GM23248 (cell line): ENCODE data around the gene PPID. TPM values are rescaled to one million over a fixed set of nuclear protein-coding genes. Genes with fewer than 3 reads are reported as not detected.

ENCODE experiments used
- DNase-seq: peaks from one replicate; pipeline ENCODE4 v3.0.0-alpha.2; 2015
- H2AFZ ChIP-seq: fragments of 200-600 bp; sonication (generic); 2 replicates; pipeline ENCODE4 v1.6.1; 2016; ENCODE audit warnings: antibody characterized with exemption
- H3F3A ChIP-seq: fragments of 200-600 bp; sonication (generic); 2 replicates; pipeline ENCODE4 v1.6.1; 2016; ENCODE audit warnings: mild to moderate bottlenecking, antibody characterized with exemption, mixed run types; ENCODE audit not compliant: insufficient read depth
- H3K27ac ChIP-seq: fragments of 200-600 bp; sonication (generic); 2 replicates; pipeline ENCODE4 v1.5.1; 2016; ENCODE audit warnings: mild to moderate bottlenecking
- H3K27me3 ChIP-seq: fragments of 200-600 bp; sonication (generic); replicated peaks from 2 replicates; pipeline ENCODE4 v1.6.1; 2016; ENCODE audit warnings: mild to moderate bottlenecking; ENCODE audit not compliant: insufficient read depth
- H3K36me3 ChIP-seq: fragments of 200-600 bp; sonication (generic); 2 replicates; pipeline ENCODE4 v1.6.1; 2016; ENCODE audit warnings: low read depth, mild to moderate bottlenecking
- H3K4me1 ChIP-seq: fragments of 200-600 bp; sonication (generic); 2 replicates; pipeline ENCODE4 v1.6.1; 2016; ENCODE audit warnings: mild to moderate bottlenecking; ENCODE audit not compliant: insufficient read depth
- H3K4me2 ChIP-seq: fragments of 200-600 bp; sonication (generic); one replicate; pipeline ENCODE4 v1.6.1; 2016; ENCODE audit warnings: mild to moderate bottlenecking; ENCODE audit not compliant: unreplicated experiment
- H3K4me3 ChIP-seq: fragments of 200-600 bp; sonication (generic); 2 replicates; pipeline ENCODE4 v1.5.1; 2016; ENCODE audit warnings: mild to moderate bottlenecking
- H3K79me2 ChIP-seq: fragments of 200-600 bp; sonication (generic); 2 replicates; pipeline ENCODE4 v1.6.1; 2016; ENCODE audit warnings: mild to moderate bottlenecking; ENCODE audit not compliant: insufficient read depth
- H3K9ac ChIP-seq: fragments of 200-600 bp; sonication (generic); 2 replicates; pipeline ENCODE4 v1.6.1; 2016; ENCODE audit warnings: mild to moderate bottlenecking
- H3K9me2 ChIP-seq: fragments of 200-600 bp; sonication (generic); 2 replicates; pipeline ENCODE4 v1.6.1; 2016; ENCODE audit warnings: mixed run types, mild to moderate bottlenecking, moderate library complexity; ENCODE audit not compliant: insufficient read depth
- H3K9me3 ChIP-seq: fragments of 200-600 bp; sonication (generic); one replicate; pipeline ENCODE4 v1.6.1; 2017; ENCODE audit warnings: low read depth
- H4K20me1 ChIP-seq: fragments of 200-600 bp; sonication (generic); 2 replicates; pipeline ENCODE4 v1.6.0; 2016; ENCODE audit not compliant: insufficient read depth
- EZH2 ChIP-seq: fragments of 200-600 bp; sonication (generic); IDR thresholded peaks from 2 replicates; pipeline ENCODE4 v1.6.1; 2018; ENCODE audit warnings: antibody characterized with exemption, mild to moderate bottlenecking; ENCODE audit not compliant: insufficient read depth, poor library complexity, severe bottlenecking
- EZH2phosphoT487 ChIP-seq: fragments of 200-600 bp; sonication (generic); IDR thresholded peaks from 2 replicates; pipeline ENCODE4 v1.6.1; 2018; ENCODE audit warnings: antibody characterized with exemption, moderate library complexity, mild to moderate bottlenecking, low read depth; ENCODE audit not compliant: insufficient read depth
- WGBS, 2 experiments: methylation state at CpG; one replicate each; pipeline ENCODE4 v1.1.6; 2015 to 2017; ENCODE audit warnings: low lambda C conversion rate in 2 of 2, low coverage in 1 of 2; ENCODE audit errors: missing lambda C conversion rate in 2 of 2; 5-methylcytosine and 5-hydroxymethylcytosine counted together
- in situ Hi-C: fragments of 300-500 bp; cut with MboI; formaldehyde crosslinking; loops from 2 replicates; pipeline ENCODE4 v1.15.0; 2020
- polyA plus RNA-seq: library from polyadenylated mRNA; unstranded; fragments of >200 nt; fragmentation: Nextera tagmentation; extraction: Ambion mirVana; gene quantifications from 2 replicates; pipeline ENCODE4 v1.2.1, GENCODE V29; 2016
- total RNA-seq: library from RNA; depleted of rRNA; stranded (reverse); fragments of >200 nt; shearing (Covaris generic); gene quantifications from 2 replicates; pipeline ENCODE4 v1.2.3, GENCODE V29; 2014

PPID gene
- total and polyA plus RNA-seq, 2 experiments from 2014 or later = 29.1 to 37.0 TPM

DNA sequence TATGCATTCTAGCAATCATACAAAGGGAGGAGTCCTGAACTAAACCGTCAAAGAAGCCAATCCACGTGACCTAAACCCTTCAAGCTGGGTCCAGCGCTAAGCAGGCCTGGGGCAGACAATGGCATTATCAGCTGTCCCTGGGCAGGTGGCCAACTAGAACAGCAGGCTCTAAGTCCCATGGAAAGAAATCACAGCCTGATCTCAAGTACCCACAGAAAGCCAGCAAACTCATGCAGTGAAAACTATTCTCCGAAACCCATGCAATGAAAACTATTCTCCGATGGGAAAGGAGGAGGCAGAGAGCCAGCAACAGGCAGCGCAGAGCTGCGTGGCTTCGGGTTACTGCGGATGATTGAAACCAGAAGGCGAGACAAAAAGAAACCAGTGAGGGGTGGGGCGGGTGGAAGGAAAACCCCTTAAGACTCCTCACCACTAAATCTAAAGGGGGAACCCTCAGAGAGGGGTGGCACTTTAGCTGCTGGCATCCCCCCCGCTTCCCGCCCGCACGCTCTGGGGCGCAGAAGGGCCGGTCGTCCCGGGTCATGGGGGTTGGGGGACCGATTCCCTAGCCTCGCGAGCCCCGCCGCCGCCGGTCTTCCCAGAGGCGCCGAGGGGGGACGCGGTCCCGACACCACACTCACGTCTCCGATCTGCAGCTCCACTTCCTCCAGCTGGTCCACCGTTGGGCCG, 52.1 kb downstream of the PPID start:
- Histone ChIP-seq H3K79me2 (peaks cover 71% of the 10 kb centered on the region), H3K4me2 (peak overlapping the region; percentile 93), H3K27ac (peak overlapping the region; percentile 84), H4K20me1 (no peaks in the 10 kb centered on the region), H3K27me3 (no peaks in the 10 kb centered on the region), H3K9me2 (no peaks in the 10 kb centered on the region), H3K36me3 (no peaks in the 10 kb centered on the region), H3K9ac (peak overlapping the region; percentile 90), H3K4me3 (peak overlapping the region; percentile 92), H3K4me1 (peaks cover 12% of the 10 kb centered on the region), H3F3A (peaks cover 28% of the 10 kb centered on the region), H3K9me3 (no peaks in the 10 kb centered on the region), H2AFZ (peak overlapping the region; percentile 97)
- in situ Hi-C loops = no loop called here
- WGBS, 2 experiments = 0 to 1% methylated on average over 35 of the region's 35 CpGs
- DNase-seq = peak; percentile 88
- no peak for TF ChIP-seq EZH2
- TF ChIP-seq EZH2phosphoT487 = no peak

DNA sequence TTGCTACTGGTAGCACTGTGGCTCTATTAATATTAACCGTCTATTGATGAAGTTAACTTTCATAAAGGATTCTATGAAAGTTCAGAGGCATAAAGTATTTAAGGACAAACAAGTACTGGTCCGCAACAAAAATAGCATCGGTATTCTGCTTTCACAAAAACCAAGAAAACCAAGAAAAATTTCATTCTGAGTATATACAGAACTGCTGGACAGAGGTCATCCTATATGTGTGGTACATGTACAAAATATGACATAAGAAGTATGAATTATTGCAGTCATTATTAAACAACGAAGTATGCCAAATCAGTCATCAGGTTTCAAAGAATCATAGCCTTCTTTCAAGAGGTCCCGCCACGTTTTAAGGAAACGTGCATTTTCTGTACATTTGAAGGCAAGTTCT, 53.9 kb downstream of the PPID start:
- no peak overlapping the region for H3K27ac ChIP-seq
- no peaks in the 10 kb centered on the region for H3K9me2 ChIP-seq
- H3K9me3 ChIP-seq = no peaks in the 10 kb centered on the region
- no peak overlapping the region for H3K4me3 ChIP-seq
- H4K20me1 ChIP-seq = no peaks in the 10 kb centered on the region
- 82 to 84% methylated on average over 7 of the region's 7 CpGs for WGBS, 2 experiments
- H3K9ac ChIP-seq = no peak overlapping the region
- in situ Hi-C loops = no loop called here
- DNase-seq = no peak
- H3K4me2 ChIP-seq = no peak overlapping the region
- H3K79me2 ChIP-seq = peaks cover 59% of the 10 kb centered on the region
- TF ChIP-seq EZH2 (no peak), EZH2phosphoT487 (no peak)
- H3K36me3 ChIP-seq = no peaks in the 10 kb centered on the region
- H3F3A ChIP-seq = peaks cover 28% of the 10 kb centered on the region
- H3K27me3 ChIP-seq = no peaks in the 10 kb centered on the region
- H3K4me1 ChIP-seq = peaks cover 12% of the 10 kb centered on the region
- H2AFZ ChIP-seq = no peak overlapping the region

DNA sequence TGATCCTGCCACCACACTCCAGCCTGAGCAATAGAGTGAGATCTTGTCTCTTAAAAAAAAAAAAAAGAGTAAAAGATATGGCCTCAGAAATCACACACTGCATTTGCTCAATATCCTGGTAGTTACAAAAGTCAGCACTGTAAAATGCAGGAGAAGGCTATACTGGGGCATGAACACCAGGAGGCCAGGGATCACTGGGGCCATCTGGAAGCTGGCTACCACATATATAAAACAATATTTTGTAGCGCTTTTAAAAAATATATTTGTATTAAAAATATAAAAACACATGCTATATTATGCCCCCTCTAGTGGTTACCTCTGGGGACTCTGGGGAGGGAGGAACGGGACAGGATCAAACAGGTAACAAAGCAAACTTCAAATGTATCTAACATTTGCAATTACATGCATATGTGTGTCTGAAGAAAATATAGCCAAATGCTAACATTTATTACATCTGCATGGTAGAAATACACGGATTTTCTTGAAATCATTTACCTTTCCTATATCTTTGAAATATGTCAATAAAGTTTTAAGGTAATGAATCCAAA, 55.5 kb downstream of the PPID start:
- Histone ChIP-seq H3K9ac (no peak overlapping the region), H3K36me3 (no peaks in the 10 kb centered on the region), H3K79me2 (peaks cover 43% of the 10 kb centered on the region), H2AFZ (0 out of 2 replicates have a peak overlapping the region, but pooled peaks have one; percentile 36), H3K27ac (no peak overlapping the region), H3K9me3 (no peaks in the 10 kb centered on the region), H3K4me3 (no peak overlapping the region), H3K4me2 (no peak overlapping the region), H3F3A (peaks cover 25% of the 10 kb centered on the region), H3K9me2 (no peaks in the 10 kb centered on the region), H3K27me3 (no peaks in the 10 kb centered on the region), H4K20me1 (no peaks in the 10 kb centered on the region), H3K4me1 (peaks cover 8% of the 10 kb centered on the region)
- WGBS, 2 experiments = 88 to 97% methylated on average over 3 of the region's 3 CpGs
- DNase-seq = peak; percentile 66
- TF ChIP-seq EZH2 = no peak
- no peak for TF ChIP-seq EZH2phosphoT487
- in situ Hi-C loops = no loop called here

DNA sequence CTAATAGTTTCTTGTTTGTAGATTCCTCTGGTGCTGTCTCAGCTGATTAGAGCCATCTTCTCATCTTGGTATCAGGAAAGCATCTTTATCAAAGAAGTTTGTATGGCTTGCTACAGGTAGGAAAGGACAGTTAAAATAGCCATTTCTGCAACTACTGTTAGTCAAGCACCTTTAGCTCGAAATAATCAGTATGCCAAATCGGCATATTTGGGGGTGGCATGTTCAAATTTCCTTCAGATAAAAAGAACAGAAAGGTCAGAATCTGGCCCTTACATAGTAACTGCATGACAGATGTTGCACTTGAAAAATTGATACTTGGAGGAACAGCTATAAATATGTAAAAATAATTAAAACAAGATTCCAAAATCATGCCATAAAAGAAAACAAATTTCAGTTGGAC, 56.3 kb downstream of the PPID start:
- no peaks in the 10 kb centered on the region for H3K9me3 ChIP-seq
- H3K9me2 ChIP-seq = no peaks in the 10 kb centered on the region
- WGBS, 2 experiments = 31 to 32% methylated on average over 2 of the region's 2 CpGs
- H3K4me2 ChIP-seq = no peak overlapping the region
- peaks cover 42% of the 10 kb centered on the region for H3K79me2 ChIP-seq
- in situ Hi-C loops = no loop called here
- H3K4me1 ChIP-seq = peaks cover 8% of the 10 kb centered on the region
- no peak for TF ChIP-seq EZH2
- TF ChIP-seq EZH2phosphoT487 = no peak
- H3K36me3 ChIP-seq = no peaks in the 10 kb centered on the region
- H3F3A ChIP-seq = peaks cover 21% of the 10 kb centered on the region
- H3K27ac ChIP-seq = no peak overlapping the region
- no peaks in the 10 kb centered on the region for H3K27me3 ChIP-seq
- no peaks in the 10 kb centered on the region for H4K20me1 ChIP-seq
- peak overlapping the region; percentile 36; the same call in 1 of the 2 replicates for H2AFZ ChIP-seq
- no peak for DNase-seq
- no peak overlapping the region for H3K4me3 ChIP-seq
- H3K9ac ChIP-seq = no peak overlapping the region
